Stimulated activated CD8-positive, alpha-beta memory T cell treated with anti-CD3 and anti-CD28 coated beads, Interleukin-4, amount 100 ng/mL, for 1 hour (primary cell): ENCODE data around the gene C1orf50.
"Not testable (repeated sequence)": the region's sequence is repeated elsewhere in the genome, so short reads cannot be mapped to it uniquely, and the experiment has no call there.

ENCODE experiments used
- DNase-seq, 2 donors: peaks; one replicate each; pipeline ENCODE4 v3.0.0-alpha.2; 2020; ENCODE audit warnings: low read depth in 2 of 2, low spot score in 1 of 2

C1orf50 gene

DNA sequence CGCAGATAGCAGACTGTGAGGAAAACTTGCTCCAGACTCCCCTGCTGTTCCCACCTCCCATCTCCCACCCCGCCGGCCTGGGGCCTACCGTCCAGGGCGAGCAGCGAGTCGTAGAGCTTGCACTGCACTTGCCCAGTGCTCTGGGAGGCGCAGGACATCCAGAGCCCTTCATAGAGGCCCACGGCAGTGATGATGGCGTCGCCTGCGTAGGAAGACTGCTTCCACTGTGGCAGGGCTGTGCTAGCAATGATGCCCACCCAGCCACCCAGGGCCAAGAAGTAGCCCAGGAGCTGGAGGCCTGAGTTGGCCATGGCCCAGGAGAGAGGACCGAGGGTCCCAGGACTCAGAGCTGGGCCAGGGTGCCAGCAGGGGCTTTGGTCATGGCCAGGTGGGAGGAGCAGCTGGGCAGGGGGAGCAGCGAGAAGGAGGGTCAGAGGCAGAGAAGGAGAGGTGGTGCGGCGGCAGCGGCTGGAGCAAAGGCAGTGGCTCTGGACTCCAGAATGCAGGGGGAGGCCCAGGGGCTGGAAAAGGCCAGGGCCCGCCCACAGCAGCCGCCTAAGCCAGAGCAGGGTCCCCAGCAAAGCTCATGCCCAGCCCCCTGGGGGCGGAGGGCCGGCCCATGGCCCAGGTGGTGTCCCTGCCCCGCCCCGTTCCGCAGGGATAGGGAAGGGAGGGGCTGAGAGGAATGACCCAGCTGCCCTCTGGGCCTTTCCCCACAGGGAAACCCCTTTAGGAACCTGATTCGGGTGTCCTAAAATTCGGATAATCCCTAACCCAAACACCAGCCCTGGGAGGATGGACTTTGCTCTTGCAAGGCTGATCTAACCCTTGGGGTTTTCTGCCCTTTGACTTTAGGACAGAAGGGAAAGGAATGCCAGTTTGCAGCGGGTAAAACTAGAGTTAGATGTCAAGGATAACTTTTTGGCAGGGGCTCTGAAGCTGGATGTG lies 27.0 kb upstream of the C1orf50 start, which contains the start of gene CLDN19:
Gene CLDN19 (minus strand): TSS at position 484 of the 948 bp plus-strand sequence. CDS start 173 bp downstream, at position 311.
- no peak for DNase-seq

- no peak for DNase-seq
These were observed 26.0 kb upstream of the C1orf50 start for GRCh38 chr1:42740851-42741580.

DNA sequence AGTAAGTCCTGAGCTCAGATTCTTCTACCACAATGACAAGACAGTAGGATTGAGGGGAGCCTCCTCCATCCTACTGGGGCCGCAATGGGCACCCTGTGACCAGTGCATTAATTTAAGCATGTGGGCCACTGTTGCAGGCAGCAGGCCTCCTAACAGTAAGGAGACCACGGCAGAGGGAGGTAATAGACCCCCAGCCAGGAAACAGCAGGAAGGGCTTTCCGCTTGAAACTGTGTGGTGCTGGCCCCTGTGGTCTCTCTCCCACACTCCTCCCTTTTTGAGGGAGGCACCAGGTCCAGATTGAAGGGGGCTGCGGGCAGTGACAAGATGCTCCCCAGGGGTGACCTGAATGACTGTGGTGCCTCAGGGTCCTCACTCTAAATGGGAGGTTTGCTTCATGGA lies 25.3 kb upstream of the C1orf50 start:
- no peak for DNase-seq

DNA sequence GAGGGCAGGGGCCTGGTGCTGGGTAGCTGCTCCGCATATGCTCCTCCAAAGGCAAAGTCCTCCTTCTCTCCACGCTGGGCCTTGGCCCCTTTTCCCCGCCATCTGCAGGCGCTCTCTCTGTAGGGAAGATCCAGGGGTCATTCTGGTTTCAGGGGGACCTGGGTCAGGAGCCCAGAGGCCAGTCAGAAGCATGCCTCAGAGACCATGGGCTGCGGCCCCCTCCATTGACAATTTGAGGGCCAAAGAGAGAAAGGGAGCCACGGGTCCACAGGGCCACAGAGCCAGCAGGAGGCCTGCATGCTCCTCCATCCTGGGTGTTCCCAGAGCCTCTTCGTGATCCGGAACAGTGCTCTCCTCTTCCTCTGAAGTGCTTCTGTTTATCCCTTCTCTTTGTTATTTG lies 24.9 kb upstream of the C1orf50 start:
- DNase-seq: no peak

DNA sequence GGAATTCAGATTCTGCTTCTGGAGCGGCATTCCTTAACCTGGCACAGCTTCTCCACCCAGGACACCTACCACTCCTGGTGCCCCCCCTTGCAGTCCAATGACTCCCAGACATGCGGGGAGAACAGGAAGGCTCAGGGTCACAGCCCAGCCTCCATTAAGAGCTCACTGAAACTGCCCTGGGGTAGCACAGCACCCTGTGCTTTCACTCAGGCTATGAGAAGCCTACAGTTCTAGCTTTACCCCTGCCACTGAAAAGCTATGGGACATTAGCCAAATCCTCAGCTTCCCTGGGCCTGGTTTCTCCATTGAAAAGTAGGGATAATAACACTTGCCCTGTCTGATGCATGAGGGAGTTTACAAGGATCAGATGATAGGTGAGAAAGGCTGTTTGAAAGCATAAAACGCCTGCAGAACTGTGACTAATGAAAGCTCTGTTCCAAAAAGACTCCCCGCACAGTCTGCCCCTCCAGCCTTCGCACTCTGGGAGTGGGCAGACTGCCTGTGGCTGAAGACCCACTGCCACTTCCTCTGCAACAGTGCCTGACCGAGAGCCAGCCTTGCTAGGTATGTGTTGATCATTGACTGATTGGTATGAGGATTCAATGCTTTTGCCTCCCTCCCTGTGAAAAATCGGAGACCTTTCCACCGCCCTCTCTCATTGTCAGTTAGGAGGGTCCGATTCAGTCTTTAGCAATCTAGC lies 24.3 kb upstream of the C1orf50 start:
- no peak for DNase-seq

- no peak for DNase-seq
These were observed 23.5 kb upstream of the C1orf50 start for GRCh38 chr1:42743317-42744147.

DNA sequence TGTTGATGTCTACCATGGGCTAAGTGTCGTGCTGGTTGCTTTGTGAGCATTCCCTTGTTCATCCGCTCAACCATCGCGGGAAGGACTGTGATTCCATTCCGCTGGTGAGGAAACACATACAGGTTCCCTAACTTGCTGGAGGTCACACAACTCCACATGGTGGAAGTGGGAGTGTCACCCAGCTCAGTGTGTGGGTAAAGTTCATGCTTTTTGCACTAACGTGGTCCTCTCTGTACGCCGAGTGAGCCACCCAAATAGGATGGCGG lies 23.0 kb upstream of the C1orf50 start:
- DNase-seq: no peak

- no peak for DNase-seq
These were observed 21.2 kb upstream of the C1orf50 start for GRCh38 chr1:42745851-42746250.

DNA sequence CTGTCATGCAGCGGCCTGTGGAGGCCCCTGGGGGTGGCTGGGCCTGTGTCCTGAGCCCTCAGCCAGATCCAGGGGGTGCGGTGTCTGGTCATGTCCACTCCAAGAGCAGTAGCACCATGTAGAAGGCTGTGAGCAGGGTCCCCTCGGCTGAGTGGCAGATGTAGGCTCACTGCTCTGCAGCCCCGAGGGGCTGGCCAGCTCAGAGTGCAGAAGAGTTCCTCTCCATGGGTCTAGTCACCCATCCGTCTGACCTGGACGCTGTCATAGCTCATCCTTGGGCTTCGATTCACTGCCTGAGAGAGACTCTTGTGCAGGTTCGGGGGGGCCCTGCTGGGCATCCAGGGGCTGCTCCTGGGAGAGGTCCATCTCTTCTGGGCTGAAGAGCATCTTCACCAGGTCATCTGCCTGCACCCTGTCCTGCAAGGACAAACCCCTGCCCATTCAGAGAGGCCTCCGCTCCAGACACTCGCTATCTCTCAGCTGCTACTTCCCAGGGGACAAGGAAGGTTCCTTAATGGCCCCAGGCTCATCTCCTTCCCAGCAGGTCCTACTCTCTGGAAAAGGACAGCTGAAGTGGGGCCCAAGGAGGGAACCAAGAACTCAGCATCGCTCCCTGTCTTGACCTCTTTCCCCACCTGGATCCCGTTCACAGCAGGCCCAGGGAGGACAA lies 20.5 kb upstream of the C1orf50 start:
- no peak for DNase-seq

GRCh38 chr1:42747125-42747524 lies 19.9 kb upstream of the C1orf50 start:
- DNase-seq: peak in 1 of 2 donors; percentile 13

DNA sequence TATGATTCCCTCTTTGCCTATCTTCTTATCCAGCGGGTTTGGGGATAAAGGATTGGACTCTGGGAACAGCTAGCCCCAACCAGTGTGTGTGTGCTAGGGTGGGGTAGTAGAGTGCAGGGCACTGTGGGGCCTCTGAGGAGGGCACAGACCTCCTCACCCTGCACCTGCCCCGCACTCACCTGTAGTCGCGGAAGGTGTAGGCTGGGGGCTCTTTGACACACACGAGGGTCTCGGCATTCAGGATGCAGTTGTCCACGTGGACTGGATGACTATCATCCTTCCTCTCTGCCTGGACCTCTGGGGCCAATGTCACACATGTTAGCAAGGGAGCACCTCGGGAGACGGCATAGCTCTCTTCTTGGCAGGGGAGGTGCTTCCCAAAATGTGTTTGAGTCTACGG lies 19.0 kb upstream of the C1orf50 start:
- no peak for DNase-seq

GRCh38 chr1:42748461-42749410 lies 18.3 kb upstream of the C1orf50 start:
- no peak for DNase-seq

- DNase-seq: no peak
These were observed 17.0 kb upstream of the C1orf50 start for GRCh38 chr1:42750041-42750440.

DNA sequence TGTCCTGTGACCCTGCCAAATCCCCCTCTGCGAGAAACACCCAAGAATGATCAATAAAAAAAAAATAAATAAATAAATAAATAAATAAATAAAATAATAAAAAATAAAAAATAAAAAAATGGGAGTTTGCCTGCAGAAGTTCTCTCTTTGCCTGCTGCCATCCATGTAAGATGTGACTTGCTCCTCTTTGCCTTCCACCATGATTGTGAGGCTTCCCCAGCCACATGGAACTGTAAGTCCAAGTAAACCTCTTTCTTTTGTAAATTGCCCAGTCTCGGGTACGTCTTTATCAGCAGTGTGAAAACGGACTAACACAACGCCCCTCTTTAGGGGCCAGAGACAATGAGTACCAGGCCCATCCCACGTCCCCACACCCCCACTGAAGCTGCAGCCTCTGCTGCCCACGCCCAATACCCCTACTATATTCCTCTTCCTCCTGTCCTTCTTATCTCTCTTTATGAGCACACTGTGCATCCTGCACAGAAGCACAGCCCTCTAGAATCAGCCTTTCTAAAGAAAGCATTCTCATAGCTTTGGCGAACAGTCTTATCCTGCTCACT lies 15.5 kb upstream of the C1orf50 start:
- DNase-seq: not testable (repeated sequence)

GRCh38 chr1:42752284-42752683 lies 14.8 kb upstream of the C1orf50 start:
- DNase-seq: no peak

- DNase-seq: no peak
These were observed 14.0 kb upstream of the C1orf50 start for GRCh38 chr1:42753070-42753469.

- no peak for DNase-seq
These were observed 9.8 kb upstream of the C1orf50 start for GRCh38 chr1:42756956-42757891.

DNA sequence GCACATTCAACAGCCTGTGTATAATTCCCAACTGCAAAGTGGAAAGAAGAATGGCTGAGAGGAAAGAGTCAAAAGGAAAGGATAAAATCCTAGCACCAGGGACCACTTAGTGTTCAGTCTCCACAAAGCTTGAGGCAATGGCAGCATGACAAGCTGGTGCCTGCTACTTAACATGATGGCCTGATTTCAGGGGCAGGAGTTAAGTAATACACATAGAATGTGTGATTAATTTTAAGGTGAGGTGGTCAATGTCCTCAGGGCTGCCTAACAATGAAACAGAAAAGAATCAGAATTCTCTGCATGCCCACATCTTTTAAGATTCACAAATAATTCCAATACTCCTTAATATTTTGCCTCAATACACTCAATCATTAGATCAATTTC lies 9.2 kb upstream of the C1orf50 start:
- no peak for DNase-seq
